Panc1 (cell line): ENCODE measurements around the gene FOXD1. TPM values are rescaled to one million over a fixed set of nuclear protein-coding genes. Genes with fewer than 3 reads are reported as not detected.

ENCODE experiments used
- ATAC-seq: fragments of 200-7000 bp; cut with Tn5 transposase; 2 replicates; pipeline ENCODE4 v1.9.1; 2020; ENCODE audit warnings: mild to moderate bottlenecking, moderate library complexity
- BruUV-seq: library from RNA; stranded (reverse); fragments of 400-500 nt; replicated peaks from 2 replicates; lab custom pipeline; 2021; lab: Mats Ljungman, UMichigan
- CTCF ChIA-PET: fragments of 300-600 bp; sonication (Branson Sonifier 250); formaldehyde crosslinking; loops from one replicate; lab custom pipeline; 2022; ENCODE audit warnings: antibody characterized with exemption; lab: Charles Lee
- POLR2A ChIA-PET: fragments of 300-600 bp; sonication (Branson Sonifier 250); formaldehyde crosslinking; loops from one replicate; lab custom pipeline; 2022; ENCODE audit warnings: antibody characterized with exemption; lab: Charles Lee
- DNase-seq: peaks from one replicate; pipeline ENCODE4 v3.0.0-alpha.2; 2010; ENCODE audit warnings: low read depth, low spot score
- H3K27ac ChIP-seq: 2 replicates; pipeline ENCODE4 v1.5.1; 2011; ENCODE audit warnings: mild to moderate bottlenecking, low read length, inconsistent platforms
- H3K27me3 ChIP-seq: fragments of 200-500 bp; sonication (Bioruptor generic); 2 replicates; pipeline ENCODE4 v1.6.0; 2014; ENCODE audit warnings: low read length, inconsistent platforms; ENCODE audit not compliant: control insufficient read depth, insufficient read depth
- H3K36me3 ChIP-seq: fragments of 200-500 bp; sonication (Bioruptor generic); 2 replicates; pipeline ENCODE4 v1.5.1; 2014; ENCODE audit warnings: inconsistent platforms, mild to moderate bottlenecking, low read length, moderate library complexity; ENCODE audit not compliant: control insufficient read depth, insufficient read depth
- H3K4me1 ChIP-seq: 2 replicates; pipeline ENCODE4 v1.5.1; 2011; ENCODE audit warnings: inconsistent platforms, mild to moderate bottlenecking, low read length, moderate library complexity; ENCODE audit not compliant: control insufficient read depth, insufficient read depth
- H3K4me3 ChIP-seq, 2 experiments: 2 replicates each; pipeline ENCODE4 v1.5.1; 2011 to 2012; ENCODE audit warnings: low read depth in 2 of 2, low read length in 2 of 2, mild to moderate bottlenecking in 2 of 2, inconsistent platforms in 1 of 2, moderate library complexity in 1 of 2
- H3K9me3 ChIP-seq: fragments of 200-500 bp; sonication (Bioruptor generic); 2 replicates; pipeline ENCODE4 v1.5.1; 2014; ENCODE audit warnings: low read depth, mild to moderate bottlenecking, inconsistent platforms, low read length, moderate library complexity; ENCODE audit not compliant: control insufficient read depth, insufficient read depth
- POLR2AphosphoS5 ChIP-seq: IDR thresholded peaks from 2 replicates; pipeline ENCODE4 v1.6.1; 2012; ENCODE audit warnings: mild to moderate bottlenecking, low read depth, low read length, moderate library complexity
- SIN3A ChIP-seq: IDR thresholded peaks from 2 replicates; pipeline ENCODE4 v1.6.1; 2012; ENCODE audit warnings: low read depth, mild to moderate bottlenecking, low read length, moderate library complexity, borderline replicate concordance; ENCODE audit not compliant: insufficient read depth
- TCF7L2 ChIP-seq: IDR thresholded peaks from 2 replicates; pipeline ENCODE4 v1.6.1; 2011; ENCODE audit warnings: mild to moderate bottlenecking, low read depth, low read length, inconsistent platforms
- in situ Hi-C: cut with HindIII; loops from 2 replicates; pipeline ENCODE4 v1.10.0; 2016; ENCODE audit warnings: low sequenced_read_pairs, low pct_unique_long_range_greater_than_20kb
- intact Hi-C: fragments of 100-400 bp; cut with micrococcal nuclease; formaldehyde crosslinking; loops from one replicate; pipeline ENCODE4 v1.10.0; 2022; ENCODE audit not compliant: unreplicated experiment
- total RNA-seq: library from RNA; stranded (reverse); gene quantifications from one replicate; pipeline ENCODE4 v1.2.1, GENCODE V29; 2021; ENCODE audit not compliant: unreplicated experiment
- TF ChIP-seq, protein P1 (sequence below), 2 experiments: IDR thresholded peaks; 2 replicates each; pipeline ENCODE4 v1.6.1; 2011 to 2012; ENCODE audit warnings: low read depth in 2 of 2, control low read depth in 1 of 2, low read length in 1 of 2, mild to moderate bottlenecking in 1 of 2, moderate library complexity in 1 of 2; ENCODE audit not compliant: insufficient read depth in 1 of 2
- TF ChIP-seq, protein P2 (sequence below): fragments of 450-650 bp; IDR thresholded peaks from 2 replicates; pipeline ENCODE4 v1.5.1; 2017; ENCODE audit warnings: mild to moderate bottlenecking

Gene FOXD1
- total RNA-seq, 1 experiment from 2014 or later = 63.3 TPM

DNA sequence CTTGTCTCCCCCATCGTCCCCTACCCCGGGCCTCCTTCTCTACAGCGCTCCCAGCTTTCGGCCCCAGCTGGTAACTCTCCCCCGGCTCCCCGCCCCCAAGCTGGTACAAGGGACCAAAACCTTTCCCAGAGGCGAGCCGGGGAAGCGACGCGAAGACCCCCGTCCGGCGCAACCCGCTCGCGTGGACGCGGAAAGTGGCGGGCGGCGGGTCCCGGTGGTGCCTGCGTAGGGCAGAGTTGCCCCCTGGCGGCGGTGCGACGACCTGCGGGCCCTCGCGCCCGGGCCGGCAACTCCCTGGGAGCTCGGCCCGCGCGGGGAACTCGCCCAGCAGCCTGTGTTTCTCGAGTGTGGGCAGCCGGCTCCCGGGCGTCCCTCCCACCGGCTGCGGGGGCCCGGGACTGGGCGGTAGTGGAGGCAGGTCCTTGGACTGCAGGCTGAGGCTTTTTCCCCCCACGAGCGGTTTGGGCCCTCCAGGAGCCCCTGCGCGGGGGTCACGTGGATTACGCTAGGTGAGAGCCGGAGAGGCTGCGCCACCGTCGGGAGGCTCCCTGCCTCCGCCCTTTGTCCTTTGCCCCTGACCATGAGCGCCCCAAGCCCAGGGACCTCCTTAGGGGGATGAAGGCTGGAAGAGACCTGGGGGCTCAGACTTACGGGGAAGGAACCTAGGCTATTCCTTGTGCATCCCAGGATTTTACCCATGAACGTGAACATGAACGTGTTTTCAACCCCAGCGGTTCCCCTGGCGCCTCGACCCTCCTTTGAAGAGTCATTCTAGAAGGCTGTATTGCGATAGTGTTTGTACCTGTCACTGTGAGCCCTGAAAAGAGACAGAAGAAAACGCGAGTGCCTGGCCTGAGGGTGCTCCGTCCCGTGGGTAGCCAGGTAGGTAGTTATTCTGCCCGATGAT lies 2.9 kb upstream of the FOXD1 start:
- Histone ChIP-seq H3K4me3 (peak overlapping the region; percentile 56 to 70), H3K4me1 (peaks cover 14% of the 10 kb centered on the region), H3K27ac (peak overlapping the region; percentile 82), H3K27me3 (no peaks in the 10 kb centered on the region), H3K9me3 (no peaks in the 10 kb centered on the region), H3K36me3 (no peaks in the 10 kb centered on the region)
- no peak for TF ChIP-seq POLR2AphosphoS5
- TF ChIP-seq TCF7L2 = no peak
- TF ChIP-seq, protein P1, sequence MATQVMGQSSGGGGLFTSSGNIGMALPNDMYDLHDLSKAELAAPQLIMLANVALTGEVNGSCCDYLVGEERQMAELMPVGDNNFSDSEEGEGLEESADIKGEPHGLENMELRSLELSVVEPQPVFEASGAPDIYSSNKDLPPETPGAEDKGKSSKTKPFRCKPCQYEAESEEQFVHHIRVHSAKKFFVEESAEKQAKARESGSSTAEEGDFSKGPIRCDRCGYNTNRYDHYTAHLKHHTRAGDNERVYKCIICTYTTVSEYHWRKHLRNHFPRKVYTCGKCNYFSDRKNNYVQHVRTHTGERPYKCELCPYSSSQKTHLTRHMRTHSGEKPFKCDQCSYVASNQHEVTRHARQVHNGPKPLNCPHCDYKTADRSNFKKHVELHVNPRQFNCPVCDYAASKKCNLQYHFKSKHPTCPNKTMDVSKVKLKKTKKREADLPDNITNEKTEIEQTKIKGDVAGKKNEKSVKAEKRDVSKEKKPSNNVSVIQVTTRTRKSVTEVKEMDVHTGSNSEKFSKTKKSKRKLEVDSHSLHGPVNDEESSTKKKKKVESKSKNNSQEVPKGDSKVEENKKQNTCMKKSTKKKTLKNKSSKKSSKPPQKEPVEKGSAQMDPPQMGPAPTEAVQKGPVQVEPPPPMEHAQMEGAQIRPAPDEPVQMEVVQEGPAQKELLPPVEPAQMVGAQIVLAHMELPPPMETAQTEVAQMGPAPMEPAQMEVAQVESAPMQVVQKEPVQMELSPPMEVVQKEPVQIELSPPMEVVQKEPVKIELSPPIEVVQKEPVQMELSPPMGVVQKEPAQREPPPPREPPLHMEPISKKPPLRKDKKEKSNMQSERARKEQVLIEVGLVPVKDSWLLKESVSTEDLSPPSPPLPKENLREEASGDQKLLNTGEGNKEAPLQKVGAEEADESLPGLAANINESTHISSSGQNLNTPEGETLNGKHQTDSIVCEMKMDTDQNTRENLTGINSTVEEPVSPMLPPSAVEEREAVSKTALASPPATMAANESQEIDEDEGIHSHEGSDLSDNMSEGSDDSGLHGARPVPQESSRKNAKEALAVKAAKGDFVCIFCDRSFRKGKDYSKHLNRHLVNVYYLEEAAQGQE (IDR thresholded peaks at IDR 0.05; ENCODE audit: insufficient read depth in 1 of 2, low read depth in 2 of 2, low read length in 1 of 2) = no peak
- TF ChIP-seq SIN3A = no peak
- TF ChIP-seq, protein P2, sequence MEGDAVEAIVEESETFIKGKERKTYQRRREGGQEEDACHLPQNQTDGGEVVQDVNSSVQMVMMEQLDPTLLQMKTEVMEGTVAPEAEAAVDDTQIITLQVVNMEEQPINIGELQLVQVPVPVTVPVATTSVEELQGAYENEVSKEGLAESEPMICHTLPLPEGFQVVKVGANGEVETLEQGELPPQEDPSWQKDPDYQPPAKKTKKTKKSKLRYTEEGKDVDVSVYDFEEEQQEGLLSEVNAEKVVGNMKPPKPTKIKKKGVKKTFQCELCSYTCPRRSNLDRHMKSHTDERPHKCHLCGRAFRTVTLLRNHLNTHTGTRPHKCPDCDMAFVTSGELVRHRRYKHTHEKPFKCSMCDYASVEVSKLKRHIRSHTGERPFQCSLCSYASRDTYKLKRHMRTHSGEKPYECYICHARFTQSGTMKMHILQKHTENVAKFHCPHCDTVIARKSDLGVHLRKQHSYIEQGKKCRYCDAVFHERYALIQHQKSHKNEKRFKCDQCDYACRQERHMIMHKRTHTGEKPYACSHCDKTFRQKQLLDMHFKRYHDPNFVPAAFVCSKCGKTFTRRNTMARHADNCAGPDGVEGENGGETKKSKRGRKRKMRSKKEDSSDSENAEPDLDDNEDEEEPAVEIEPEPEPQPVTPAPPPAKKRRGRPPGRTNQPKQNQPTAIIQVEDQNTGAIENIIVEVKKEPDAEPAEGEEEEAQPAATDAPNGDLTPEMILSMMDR = peak; percentile 98
- intact Hi-C loops (loop anchor here (5.0 kb wide), 2 partner anchors 234 to 364 kb away; no protein-coding TSS in a partner anchor), in situ Hi-C loops (no loop called here)
- BruUV-seq = no TSS peak
- CTCF ChIA-PET = interaction anchor here (0.6 to 2.4 kb wide), 9 partner anchors 10 to 356 kb away, joined by 3 to 31 read pairs (median 4); partner anchors contain the start of gene BTF3
- DNase-seq = no peak
- ATAC-seq = peak; percentile 52
- POLR2A ChIA-PET = interaction anchor here (0.6 kb wide), 1 partner anchor 42 kb away, joined by 3 read pairs; no protein-coding TSS in a partner anchor

DNA sequence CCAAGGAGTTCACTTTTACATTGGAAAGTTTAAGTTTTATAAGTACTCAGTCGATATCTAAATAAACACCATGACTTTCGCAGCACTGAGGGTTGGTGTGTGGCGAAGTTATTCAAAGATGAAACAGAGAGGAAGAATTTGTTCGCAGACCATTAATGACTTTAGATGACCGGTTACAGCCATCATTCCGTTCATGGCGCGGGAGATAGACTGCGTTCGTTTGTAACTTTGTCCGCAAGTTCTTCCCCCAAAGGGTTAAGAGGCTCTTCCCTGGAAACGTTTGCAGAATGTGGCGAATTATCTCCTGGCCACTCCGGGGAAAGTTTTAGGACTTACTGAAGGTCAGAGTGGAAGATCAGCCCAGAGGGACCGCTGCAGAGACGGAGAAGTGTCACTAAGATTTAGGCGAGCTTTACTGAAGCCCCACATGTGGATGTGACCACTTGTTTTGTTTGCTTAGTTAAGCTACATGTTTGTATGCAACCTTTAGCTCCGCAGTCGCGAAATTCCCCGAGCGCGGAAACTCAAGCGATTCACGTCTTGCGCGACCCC lies 2.2 kb upstream of the FOXD1 start:
- ChIA-PET CTCF (interaction anchor here (0.6 to 2.4 kb wide), 7 partner anchors 16 to 356 kb away, joined by 3 to 31 read pairs (median 4); partner anchors contain the start of gene BTF3), POLR2A (interaction anchor here (0.6 kb wide), 1 partner anchor 42 kb away, joined by 3 read pairs; no protein-coding TSS in a partner anchor)
- Histone ChIP-seq H3K4me3 (peak overlapping the region; percentile 56 to 70), H3K27me3 (no peaks in the 10 kb centered on the region), H3K4me1 (peaks cover 14% of the 10 kb centered on the region), H3K9me3 (no peaks in the 10 kb centered on the region), H3K27ac (peak overlapping the region; percentile 82), H3K36me3 (peaks cover 5% of the 10 kb centered on the region; the same call in 1 of the 2 replicates)
- no peak for DNase-seq
- no TSS peak for BruUV-seq
- intact Hi-C loops (loop anchor here (5.0 kb wide), 2 partner anchors 233 to 363 kb away; no protein-coding TSS in a partner anchor), in situ Hi-C loops (no loop called here)
- no peak for ATAC-seq
- TF ChIP-seq TCF7L2 (no peak), SIN3A (0 out of 2 replicates have a peak, but pooled peaks have one; percentile 16), POLR2AphosphoS5 (no peak)
